B cell (primary cell): Measurements from ENCODE around the gene FREM2. TPM values are rescaled to one million over a fixed set of nuclear protein-coding genes. Genes with fewer than 3 reads are reported as not detected.

Experiments used
- ATAC-seq: fragments of 200-7000 bp; cut with Tn5 transposase; one replicate; pipeline ENCODE4 v1.10.0; 2021; ENCODE audit warnings: low read depth, mild to moderate bottlenecking, moderate number of reproducible peaks, moderate library complexity
- CTCF ChIA-PET: fragments of 350-600 bp; sonication (Branson Sonifier 250); formaldehyde crosslinking; loops from one replicate; lab custom pipeline; 2021; ENCODE audit warnings: antibody characterized with exemption, inconsistent platforms; lab: Charles Lee
- POLR2A ChIA-PET: fragments of 350-600 bp; sonication (Branson Sonifier 250); formaldehyde crosslinking; loops from one replicate; lab custom pipeline; 2021; ENCODE audit warnings: antibody characterized with exemption; lab: Charles Lee
- DNase-seq: peaks from one replicate; pipeline ENCODE4 v3.0.0; 2013
- H2AFZ ChIP-seq: 2 replicates; pipeline ENCODE4 v1.6.1; 2012; ENCODE audit warnings: mild to moderate bottlenecking, low read depth, low read length; ENCODE audit not compliant: insufficient read depth, poor library complexity, severe bottlenecking
- H3K27ac ChIP-seq, 2 donors: 1 replicate in 1 of 2; 2 replicates in 1 of 2; pipeline ENCODE4 v1.5.1; 2012 to 2013; ENCODE audit warnings: low read length in 2 of 2, mild to moderate bottlenecking in 2 of 2, moderate library complexity in 1 of 2
- H3K27me3 ChIP-seq, 4 experiments: fragments of 200-600 bp in 1 of 4; sonication (generic) in 1 of 4; replicated peaks in 1 of 4; 1 replicate in 2 of 4; 2 replicates in 2 of 4; pipeline versions ENCODE4 v1.6.1 to v1.7.0; 2013 to 2016; ENCODE audit warnings: low read length in 3 of 4, mild to moderate bottlenecking in 2 of 4, mixed read lengths in 1 of 4, moderate library complexity in 1 of 4; ENCODE audit not compliant: insufficient read depth in 4 of 4, control insufficient read depth in 3 of 4; ENCODE audit errors: control extremely low read depth in 1 of 4
- H3K36me3 ChIP-seq, 2 experiments: replicated peaks in 1 of 2; 1 replicate in 1 of 2; 2 replicates in 1 of 2; pipeline versions ENCODE4 v1.6.1 to v1.7.1; 2013; ENCODE audit warnings: low read length in 1 of 2; ENCODE audit not compliant: insufficient read depth in 2 of 2, control insufficient read depth in 1 of 2; ENCODE audit errors: control extremely low read depth in 1 of 2, extremely low read depth in 1 of 2
- H3K4me1 ChIP-seq, 2 donors: fragments of 200-600 bp in 1 of 2; sonication (generic) in 1 of 2; 1 replicate in 1 of 2; 2 replicates in 1 of 2; pipeline versions ENCODE4 v1.5.1 to v1.6.1; 2013 to 2017; ENCODE audit warnings: low read length in 2 of 2; ENCODE audit not compliant: control insufficient read depth in 2 of 2, insufficient read depth in 2 of 2
- H3K4me2 ChIP-seq: replicated peaks from 2 replicates; pipeline ENCODE3; 2012; ENCODE audit warnings: mild to moderate bottlenecking, low read depth, low read length; ENCODE audit not compliant: poor library complexity, severe bottlenecking
- H3K4me3 ChIP-seq, 5 experiments: fragments of 200-600 bp in 1 of 5; sonication (generic) in 1 of 5; 1 replicate in 3 of 5; 2 replicates in 2 of 5; pipeline versions ENCODE4 v1.5.1 to v1.7.0; 2011 to 2016; ENCODE audit warnings: low read length in 4 of 5, mild to moderate bottlenecking in 4 of 5, low read depth in 2 of 5, control low read depth in 1 of 5, moderate library complexity in 1 of 5; ENCODE audit not compliant: insufficient read depth in 1 of 5; ENCODE audit errors: control extremely low read depth in 1 of 5, extremely low read depth in 1 of 5
- H3K79me2 ChIP-seq: fragments of 200-600 bp; sonication (generic); one replicate; pipeline ENCODE4 v1.6.0; 2016; ENCODE audit warnings: low read length; ENCODE audit not compliant: control insufficient read depth, insufficient read depth
- H3K9ac ChIP-seq: fragments of 200-600 bp; sonication (generic); 2 replicates; pipeline ENCODE4 v1.6.1; 2017; ENCODE audit warnings: mild to moderate bottlenecking, low read length, moderate library complexity
- H3K9me3 ChIP-seq, 3 donors: one replicate each; pipeline versions ENCODE4 v1.6.1 to v1.7.1; 2013; ENCODE audit warnings: low read length in 2 of 3; ENCODE audit not compliant: control insufficient read depth in 2 of 3, insufficient read depth in 1 of 3; ENCODE audit errors: control extremely low read depth in 1 of 3
- H4K20me1 ChIP-seq: 2 replicates; pipeline ENCODE4 v1.6.0; 2012; ENCODE audit warnings: mild to moderate bottlenecking, low read length; ENCODE audit not compliant: insufficient read depth, control insufficient read depth, poor library complexity, severe bottlenecking
- H3K27ac Mint-ChIP-seq: one replicate; pipeline ENCODE4 v1.8.0; 2021; ENCODE audit warnings: mixed read lengths
- H3K27me3 Mint-ChIP-seq: one replicate; pipeline ENCODE4 v1.8.0; 2021; ENCODE audit warnings: mixed read lengths
- H3K4me1 Mint-ChIP-seq: one replicate; pipeline ENCODE4 v1.8.0; 2021; ENCODE audit warnings: mixed read lengths
- H3K4me3 Mint-ChIP-seq: one replicate; pipeline ENCODE4 v1.8.0; 2021; ENCODE audit warnings: mixed read lengths
- H3K9me3 Mint-ChIP-seq: one replicate; pipeline ENCODE4 v1.8.0; 2022; ENCODE audit warnings: mixed read lengths; ENCODE audit not compliant: insufficient read depth
- EZH2 ChIP-seq: IDR thresholded peaks from 2 replicates; pipeline ENCODE4 v1.6.1; 2012; ENCODE audit warnings: borderline replicate concordance, low read depth, mild to moderate bottlenecking, moderate library complexity, low read length; ENCODE audit not compliant: insufficient read depth, poor library complexity, severe bottlenecking
- WGBS: methylation state at CpG from one replicate; pipeline ENCODE4 v1.1.5; 2013; ENCODE audit warnings: missing lambda C conversion rate; ENCODE audit not compliant: insufficient coverage; 5-methylcytosine and 5-hydroxymethylcytosine counted together
- intact Hi-C: fragments of 100-400 bp; cut with micrococcal nuclease; formaldehyde crosslinking; loops from one replicate; pipeline ENCODE4 v1.10.0; 2022
- polyA plus RNA-seq: library from polyadenylated mRNA; depleted of rRNA; stranded (reverse); fragments of >200 nt; gene quantifications from 2 replicates; pipeline ENCODE4 v1.2.3, GENCODE V29; 2012
- total RNA-seq, 2 donors: library from RNA; stranded (reverse); fragments of 120-200 nt in 1 of 2; gene quantifications; 1 replicate in 1 of 2; 2 replicates in 1 of 2; pipeline versions ENCODE4 v1.2.3 to v1.2.4, GENCODE V29; 2013 to 2022
- TF ChIP-seq, protein P1 (sequence below): fragments of 200-600 bp; IDR thresholded peaks from one replicate; pipeline ENCODE4 v1.8.0; 2022; ENCODE audit warnings: antibody characterized with exemption, mild to moderate bottlenecking

FREM2 gene
- total and polyA plus RNA-seq, 2 donors (not counting 1 experiment from before 2014, with no cell fraction given) = not detected

DNA sequence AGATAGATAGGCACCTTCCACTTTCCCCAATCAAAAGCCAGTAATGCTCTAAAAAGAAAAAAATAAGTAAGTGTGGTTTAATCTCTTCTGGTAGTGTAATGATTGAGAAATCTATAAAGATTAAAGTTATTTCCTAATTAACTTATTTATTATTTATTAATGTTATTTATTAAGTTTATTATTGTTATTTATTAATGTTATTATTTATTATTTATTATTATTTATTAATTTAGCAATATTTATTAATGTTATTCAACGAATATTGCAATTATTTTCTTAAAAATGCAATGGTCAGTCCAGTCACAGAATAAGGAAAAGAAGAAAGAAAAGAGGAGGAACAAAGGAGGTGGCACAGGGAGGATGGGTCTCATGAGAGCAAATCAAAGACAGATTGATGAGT is 100.7 kb downstream of the FREM2 start:
- intact Hi-C loops = no loop called here
- H4K20me1 ChIP-seq = no peaks in the 10 kb centered on the region
- Mint-ChIP-seq H3K27me3 (no peaks in the 10 kb centered on the region), H3K4me3 (no peak overlapping the region), H3K4me1 (no peaks in the 10 kb centered on the region), H3K27ac (no peak overlapping the region), H3K9me3 (no peaks in the 10 kb centered on the region)
- CTCF ChIA-PET = no interaction called here
- no peak for ATAC-seq
- POLR2A ChIA-PET = no interaction called here
- H3K36me3 ChIP-seq = no peaks in the 10 kb centered on the region
- no peak overlapping the region for H2AFZ ChIP-seq
- H3K27me3 ChIP-seq = no peaks in the 10 kb centered on the region
- no peak overlapping the region for H3K9ac ChIP-seq
- no peak overlapping the region for H3K4me2 ChIP-seq
- DNase-seq = no peak
- no peak overlapping the region for H3K27ac ChIP-seq
- no CpG with 5 or more reads among the region's 1 CpG for WGBS
- H3K79me2 ChIP-seq = no peaks in the 10 kb centered on the region
- no peak for TF ChIP-seq EZH2
- TF ChIP-seq, protein P1, sequence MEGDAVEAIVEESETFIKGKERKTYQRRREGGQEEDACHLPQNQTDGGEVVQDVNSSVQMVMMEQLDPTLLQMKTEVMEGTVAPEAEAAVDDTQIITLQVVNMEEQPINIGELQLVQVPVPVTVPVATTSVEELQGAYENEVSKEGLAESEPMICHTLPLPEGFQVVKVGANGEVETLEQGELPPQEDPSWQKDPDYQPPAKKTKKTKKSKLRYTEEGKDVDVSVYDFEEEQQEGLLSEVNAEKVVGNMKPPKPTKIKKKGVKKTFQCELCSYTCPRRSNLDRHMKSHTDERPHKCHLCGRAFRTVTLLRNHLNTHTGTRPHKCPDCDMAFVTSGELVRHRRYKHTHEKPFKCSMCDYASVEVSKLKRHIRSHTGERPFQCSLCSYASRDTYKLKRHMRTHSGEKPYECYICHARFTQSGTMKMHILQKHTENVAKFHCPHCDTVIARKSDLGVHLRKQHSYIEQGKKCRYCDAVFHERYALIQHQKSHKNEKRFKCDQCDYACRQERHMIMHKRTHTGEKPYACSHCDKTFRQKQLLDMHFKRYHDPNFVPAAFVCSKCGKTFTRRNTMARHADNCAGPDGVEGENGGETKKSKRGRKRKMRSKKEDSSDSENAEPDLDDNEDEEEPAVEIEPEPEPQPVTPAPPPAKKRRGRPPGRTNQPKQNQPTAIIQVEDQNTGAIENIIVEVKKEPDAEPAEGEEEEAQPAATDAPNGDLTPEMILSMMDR = no peak
- H3K4me3 ChIP-seq = no peak overlapping the region
- H3K4me1 ChIP-seq = no peaks in the 10 kb centered on the region
- no peaks in the 10 kb centered on the region for H3K9me3 ChIP-seq

DNA sequence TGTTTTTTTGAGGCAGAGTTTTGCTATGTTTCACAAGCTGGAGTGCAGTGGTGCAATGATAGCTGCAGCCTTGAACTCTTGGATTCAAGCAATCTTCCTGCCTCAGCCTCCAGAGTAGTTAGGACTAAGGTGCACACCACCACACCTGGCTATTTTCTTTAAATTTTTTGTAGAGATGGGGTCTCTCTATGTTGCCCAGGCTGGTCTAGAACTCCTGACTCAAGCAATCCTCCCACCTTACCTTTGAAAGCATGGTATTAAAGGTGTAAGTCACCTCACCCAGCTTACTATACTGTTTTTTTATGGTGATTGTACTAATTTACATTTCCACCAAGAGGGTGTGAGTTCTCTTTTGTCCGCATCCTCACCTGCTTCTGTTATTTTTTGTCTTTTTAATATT is 110.0 kb downstream of the FREM2 start:
- WGBS = no CpG with 5 or more reads among the region's 1 CpG
- H3K27ac Mint-ChIP-seq = no peak overlapping the region
- Histone ChIP-seq H3K9ac (no peak overlapping the region), H3K4me1 (no peaks in the 10 kb centered on the region), H3K79me2 (no peaks in the 10 kb centered on the region), H3K9me3 (peaks cover 0 to 4% (median 1%) of the 10 kb centered on the region in 3 donors), H3K4me3 (no peak overlapping the region), H3K4me2 (no peak overlapping the region), H4K20me1 (no peaks in the 10 kb centered on the region), H2AFZ (no peak overlapping the region), H3K27me3 (no peaks in the 10 kb centered on the region), H3K36me3 (no peaks in the 10 kb centered on the region), H3K27ac (no peak overlapping the region)
- CTCF ChIA-PET = no interaction called here
- intact Hi-C loops = no loop called here
- no peaks in the 10 kb centered on the region for H3K27me3 Mint-ChIP-seq
- TF ChIP-seq EZH2 = no peak
- TF ChIP-seq, protein P1 = no peak
- no peaks in the 10 kb centered on the region for H3K4me1 Mint-ChIP-seq
- ATAC-seq = no peak
- H3K4me3 Mint-ChIP-seq = no peak overlapping the region
- no peak for DNase-seq
- POLR2A ChIA-PET = no interaction called here
- no peaks in the 10 kb centered on the region for H3K9me3 Mint-ChIP-seq
